A549 (cell line): ENCODE results near the gene ARHGAP12.

Source experiments
- ESRRA ChIP-seq: fragments of 150-350 bp; IDR thresholded peaks from 2 replicates; pipeline ENCODE4 v1.6.1; 2014; ENCODE audit warnings: mild to moderate bottlenecking, low read length, borderline replicate concordance
- KDM5A ChIP-seq: fragments of 200-600 bp; sonication (generic); IDR thresholded peaks from 2 replicates; pipeline ENCODE4 v1.6.1; 2016; ENCODE audit warnings: antibody characterized with exemption, mild to moderate bottlenecking
- POLR2A ChIP-seq: IDR thresholded peaks from 2 replicates; pipeline ENCODE4 v1.6.1; 2012; ENCODE audit warnings: mild to moderate bottlenecking, low read length
- RCOR1 ChIP-seq: fragments of 150-350 bp; IDR thresholded peaks from 2 replicates; pipeline ENCODE4 v1.6.1; 2014; ENCODE audit warnings: antibody characterized with exemption, low read length, low read depth
- RNF2 ChIP-seq: fragments of 200-600 bp; sonication (generic); IDR thresholded peaks from 2 replicates; pipeline ENCODE4 v1.6.1; 2016; ENCODE audit warnings: low read depth, mild to moderate bottlenecking, antibody characterized with exemption, moderate library complexity, borderline replicate concordance
- TF ChIP-seq, protein P1 (sequence below): fragments of >200 bp; sonication (Bioruptor Twin); formaldehyde crosslinking; IDR thresholded peaks from 3 replicates; pipeline ENCODE4 v1.5.1; 2016
- TF ChIP-seq, protein P2 (sequence below): fragments of >200 bp; sonication (Bioruptor Twin); formaldehyde crosslinking; IDR thresholded peaks from 3 replicates; pipeline ENCODE4 v1.6.1; 2016
- TF ChIP-seq, protein P3 (sequence below): fragments of 250-450 bp; sonication (Bioruptor Pico); IDR thresholded peaks from 2 replicates; pipeline ENCODE4 v1.5.0; 2021; ENCODE audit warnings: mild to moderate bottlenecking, moderate library complexity, borderline replicate concordance
- TF ChIP-seq, protein P4 (sequence below): fragments of 200-600 bp; sonication (generic); IDR thresholded peaks from 2 replicates; pipeline ENCODE4 v1.6.1; 2016; ENCODE audit warnings: antibody characterized with exemption, mild to moderate bottlenecking, moderate library complexity

DNA sequence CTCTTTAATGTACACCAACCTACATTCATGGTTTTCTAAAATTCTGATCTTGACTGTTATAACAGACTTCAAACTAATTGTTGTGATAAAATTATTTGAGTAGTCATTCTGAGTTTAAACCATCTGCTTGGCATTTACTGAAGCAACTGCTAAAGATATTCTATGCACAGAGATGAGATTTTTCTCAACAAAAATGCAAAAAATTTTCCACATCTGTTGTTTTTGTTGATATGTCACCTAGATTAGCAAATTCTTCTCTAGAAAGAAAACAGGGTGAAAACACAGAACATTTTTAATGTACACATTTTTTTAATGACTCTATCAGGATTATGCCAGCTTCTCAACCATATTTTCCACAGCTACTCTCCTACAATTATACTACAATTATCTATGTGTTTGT, 42.7 kb downstream of the ARHGAP12 start:
- no peak for TF ChIP-seq POLR2A
- TF ChIP-seq, protein P1, sequence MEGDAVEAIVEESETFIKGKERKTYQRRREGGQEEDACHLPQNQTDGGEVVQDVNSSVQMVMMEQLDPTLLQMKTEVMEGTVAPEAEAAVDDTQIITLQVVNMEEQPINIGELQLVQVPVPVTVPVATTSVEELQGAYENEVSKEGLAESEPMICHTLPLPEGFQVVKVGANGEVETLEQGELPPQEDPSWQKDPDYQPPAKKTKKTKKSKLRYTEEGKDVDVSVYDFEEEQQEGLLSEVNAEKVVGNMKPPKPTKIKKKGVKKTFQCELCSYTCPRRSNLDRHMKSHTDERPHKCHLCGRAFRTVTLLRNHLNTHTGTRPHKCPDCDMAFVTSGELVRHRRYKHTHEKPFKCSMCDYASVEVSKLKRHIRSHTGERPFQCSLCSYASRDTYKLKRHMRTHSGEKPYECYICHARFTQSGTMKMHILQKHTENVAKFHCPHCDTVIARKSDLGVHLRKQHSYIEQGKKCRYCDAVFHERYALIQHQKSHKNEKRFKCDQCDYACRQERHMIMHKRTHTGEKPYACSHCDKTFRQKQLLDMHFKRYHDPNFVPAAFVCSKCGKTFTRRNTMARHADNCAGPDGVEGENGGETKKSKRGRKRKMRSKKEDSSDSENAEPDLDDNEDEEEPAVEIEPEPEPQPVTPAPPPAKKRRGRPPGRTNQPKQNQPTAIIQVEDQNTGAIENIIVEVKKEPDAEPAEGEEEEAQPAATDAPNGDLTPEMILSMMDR: no peak
- TF ChIP-seq ESRRA: no peak
- TF ChIP-seq, protein P2, sequence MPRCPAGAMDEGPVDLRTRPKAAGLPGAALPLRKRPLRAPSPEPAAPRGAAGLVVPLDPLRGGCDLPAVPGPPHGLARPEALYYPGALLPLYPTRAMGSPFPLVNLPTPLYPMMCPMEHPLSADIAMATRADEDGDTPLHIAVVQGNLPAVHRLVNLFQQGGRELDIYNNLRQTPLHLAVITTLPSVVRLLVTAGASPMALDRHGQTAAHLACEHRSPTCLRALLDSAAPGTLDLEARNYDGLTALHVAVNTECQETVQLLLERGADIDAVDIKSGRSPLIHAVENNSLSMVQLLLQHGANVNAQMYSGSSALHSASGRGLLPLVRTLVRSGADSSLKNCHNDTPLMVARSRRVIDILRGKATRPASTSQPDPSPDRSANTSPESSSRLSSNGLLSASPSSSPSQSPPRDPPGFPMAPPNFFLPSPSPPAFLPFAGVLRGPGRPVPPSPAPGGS: no peak
- no peak for TF ChIP-seq KDM5A
- no peak for TF ChIP-seq RNF2
- TF ChIP-seq, protein P3, sequence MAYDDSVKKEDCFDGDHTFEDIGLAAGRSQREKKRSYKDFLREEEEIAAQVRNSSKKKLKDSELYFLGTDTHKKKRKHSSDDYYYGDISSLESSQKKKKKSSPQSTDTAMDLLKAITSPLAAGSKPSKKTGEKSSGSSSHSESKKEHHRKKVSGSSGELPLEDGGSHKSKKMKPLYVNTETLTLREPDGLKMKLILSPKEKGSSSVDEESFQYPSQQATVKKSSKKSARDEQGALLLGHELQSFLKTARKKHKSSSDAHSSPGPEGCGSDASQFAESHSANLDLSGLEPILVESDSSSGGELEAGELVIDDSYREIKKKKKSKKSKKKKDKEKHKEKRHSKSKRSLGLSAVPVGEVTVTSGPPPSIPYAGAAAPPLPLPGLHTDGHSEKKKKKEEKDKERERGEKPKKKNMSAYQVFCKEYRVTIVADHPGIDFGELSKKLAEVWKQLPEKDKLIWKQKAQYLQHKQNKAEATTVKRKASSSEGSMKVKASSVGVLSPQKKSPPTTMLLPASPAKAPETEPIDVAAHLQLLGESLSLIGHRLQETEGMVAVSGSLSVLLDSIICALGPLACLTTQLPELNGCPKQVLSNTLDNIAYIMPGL (CRISPR knock-in tag): no peak
- TF ChIP-seq, protein P4, sequence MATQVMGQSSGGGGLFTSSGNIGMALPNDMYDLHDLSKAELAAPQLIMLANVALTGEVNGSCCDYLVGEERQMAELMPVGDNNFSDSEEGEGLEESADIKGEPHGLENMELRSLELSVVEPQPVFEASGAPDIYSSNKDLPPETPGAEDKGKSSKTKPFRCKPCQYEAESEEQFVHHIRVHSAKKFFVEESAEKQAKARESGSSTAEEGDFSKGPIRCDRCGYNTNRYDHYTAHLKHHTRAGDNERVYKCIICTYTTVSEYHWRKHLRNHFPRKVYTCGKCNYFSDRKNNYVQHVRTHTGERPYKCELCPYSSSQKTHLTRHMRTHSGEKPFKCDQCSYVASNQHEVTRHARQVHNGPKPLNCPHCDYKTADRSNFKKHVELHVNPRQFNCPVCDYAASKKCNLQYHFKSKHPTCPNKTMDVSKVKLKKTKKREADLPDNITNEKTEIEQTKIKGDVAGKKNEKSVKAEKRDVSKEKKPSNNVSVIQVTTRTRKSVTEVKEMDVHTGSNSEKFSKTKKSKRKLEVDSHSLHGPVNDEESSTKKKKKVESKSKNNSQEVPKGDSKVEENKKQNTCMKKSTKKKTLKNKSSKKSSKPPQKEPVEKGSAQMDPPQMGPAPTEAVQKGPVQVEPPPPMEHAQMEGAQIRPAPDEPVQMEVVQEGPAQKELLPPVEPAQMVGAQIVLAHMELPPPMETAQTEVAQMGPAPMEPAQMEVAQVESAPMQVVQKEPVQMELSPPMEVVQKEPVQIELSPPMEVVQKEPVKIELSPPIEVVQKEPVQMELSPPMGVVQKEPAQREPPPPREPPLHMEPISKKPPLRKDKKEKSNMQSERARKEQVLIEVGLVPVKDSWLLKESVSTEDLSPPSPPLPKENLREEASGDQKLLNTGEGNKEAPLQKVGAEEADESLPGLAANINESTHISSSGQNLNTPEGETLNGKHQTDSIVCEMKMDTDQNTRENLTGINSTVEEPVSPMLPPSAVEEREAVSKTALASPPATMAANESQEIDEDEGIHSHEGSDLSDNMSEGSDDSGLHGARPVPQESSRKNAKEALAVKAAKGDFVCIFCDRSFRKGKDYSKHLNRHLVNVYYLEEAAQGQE: no peak
- no peak for TF ChIP-seq RCOR1
